ENCODE measurements around the gene SAMD4A.

The SAMD4A gene

GRCh38 chr14:54834727-54835126 lies 267.8 kb downstream of the SAMD4A start:
- no peak overlapping the region for H3K27ac ChIP-seq (replicated peaks)
- TF ChIP-seq GABPA (IDR thresholded peaks at IDR 0.05; ENCODE audit: low read depth) (no peak), REST (IDR thresholded peaks at IDR 0.05; ENCODE audit: insufficient replicate concordance, low read depth) (no peak), CTCF (IDR thresholded peaks at IDR 0.05; ENCODE audit: insufficient read depth, low read length) (no peak), SPI1 (IDR thresholded peaks at IDR 0.05; ENCODE audit: borderline replicate concordance, low read depth) (no peak), POLR2AphosphoS5 (IDR thresholded peaks at IDR 0.05; ENCODE audit: low read depth) (no peak)
- DNase-seq (ENCODE audit: low read depth in 1 of 2, low spot score in 1 of 2), result no peak

GRCh38 chr14:54836231-54836630 lies 269.3 kb downstream of the SAMD4A start:
- no peak for TF ChIP-seq CTCF (IDR thresholded peaks at IDR 0.05; ENCODE audit: insufficient read depth, low read length)
- no peak for TF ChIP-seq REST (IDR thresholded peaks at IDR 0.05; ENCODE audit: insufficient replicate concordance, low read depth)
- no peak for TF ChIP-seq POLR2AphosphoS5 (IDR thresholded peaks at IDR 0.05; ENCODE audit: low read depth)
- TF ChIP-seq SPI1 (IDR thresholded peaks at IDR 0.05; ENCODE audit: borderline replicate concordance, low read depth), result no peak
- TF ChIP-seq GABPA (IDR thresholded peaks at IDR 0.05; ENCODE audit: low read depth), result no peak
- no peak overlapping the region for H3K4me3 ChIP-seq (replicated peaks; ENCODE audit: insufficient read depth, low read length)

More at GRCh38 chr14:54834727-54835126, 267.8 kb downstream of the SAMD4A start:
- no peaks in the 10 kb centered on the region for H3K27me3 ChIP-seq (ENCODE audit: insufficient read depth, poor library complexity, severe bottlenecking)
- H3K4me3 ChIP-seq (replicated peaks; ENCODE audit: insufficient read depth, low read length), result no peak overlapping the region

GRCh38 chr14:54837508-54838149 lies 270.7 kb downstream of the SAMD4A start:
- Histone ChIP-seq H3K27me3 (ENCODE audit: insufficient read depth, poor library complexity, severe bottlenecking) (no peaks in the 10 kb centered on the region), H3K4me3 (replicated peaks; ENCODE audit: insufficient read depth, low read length) (no peak overlapping the region), H3K27ac (replicated peaks) (no peak overlapping the region)
- TF ChIP-seq CTCF (IDR thresholded peaks at IDR 0.05; ENCODE audit: insufficient read depth, low read length) (no peak), REST (IDR thresholded peaks at IDR 0.05; ENCODE audit: insufficient replicate concordance, low read depth) (no peak), GABPA (IDR thresholded peaks at IDR 0.05; ENCODE audit: low read depth) (no peak)
- DNase-seq (ENCODE audit: low read depth in 1 of 2, low spot score in 1 of 2), result no peak

More at GRCh38 chr14:54836231-54836630, 269.3 kb downstream of the SAMD4A start:
- DNase-seq (ENCODE audit: low read depth in 1 of 2, low spot score in 1 of 2), result no peak
- H3K27ac ChIP-seq (replicated peaks), result no peak overlapping the region
- H3K27me3 ChIP-seq (ENCODE audit: insufficient read depth, poor library complexity, severe bottlenecking), result no peaks in the 10 kb centered on the region

Data from HL-60 (cell line).